ENCODE measurements around the gene PTPRD. TPM values are rescaled to one million over a fixed set of nuclear protein-coding genes. Genes with fewer than 3 reads are reported as not detected.

The PTPRD gene
- total RNA-seq, 1 experiment from 2014 or later, result not detected

- no peak overlapping the region for H3K27ac ChIP-seq (ENCODE audit: low read depth, low read length, poor library complexity, severe bottlenecking)
- H3K4me3 ChIP-seq (ENCODE audit: low read depth, low read length, poor library complexity, severe bottlenecking), result no peak overlapping the region
- intact Hi-C loops (cut with micrococcal nuclease; ENCODE audit: unreplicated experiment), result no loop called here
- no TSS peak for BruUV-seq (replicated peaks)
- DNase-seq (ENCODE audit: low spot score), result no peak
- H3K4me1 ChIP-seq (ENCODE audit: insufficient read depth, low read length, poor library complexity, severe bottlenecking), result no peaks in the 10 kb centered on the region
- H3K27me3 ChIP-seq (replicated peaks; ENCODE audit: insufficient read depth, low read depth, low read length, poor library complexity), result no peaks in the 10 kb centered on the region
- H3K9me3 ChIP-seq (ENCODE audit: low read depth, low read length, poor library complexity, severe bottlenecking), result no peaks in the 10 kb centered on the region
- POLR2A ChIA-PET (ENCODE audit: low non-redundant PET), result no interaction called here
- TF ChIP-seq, protein P1, sequence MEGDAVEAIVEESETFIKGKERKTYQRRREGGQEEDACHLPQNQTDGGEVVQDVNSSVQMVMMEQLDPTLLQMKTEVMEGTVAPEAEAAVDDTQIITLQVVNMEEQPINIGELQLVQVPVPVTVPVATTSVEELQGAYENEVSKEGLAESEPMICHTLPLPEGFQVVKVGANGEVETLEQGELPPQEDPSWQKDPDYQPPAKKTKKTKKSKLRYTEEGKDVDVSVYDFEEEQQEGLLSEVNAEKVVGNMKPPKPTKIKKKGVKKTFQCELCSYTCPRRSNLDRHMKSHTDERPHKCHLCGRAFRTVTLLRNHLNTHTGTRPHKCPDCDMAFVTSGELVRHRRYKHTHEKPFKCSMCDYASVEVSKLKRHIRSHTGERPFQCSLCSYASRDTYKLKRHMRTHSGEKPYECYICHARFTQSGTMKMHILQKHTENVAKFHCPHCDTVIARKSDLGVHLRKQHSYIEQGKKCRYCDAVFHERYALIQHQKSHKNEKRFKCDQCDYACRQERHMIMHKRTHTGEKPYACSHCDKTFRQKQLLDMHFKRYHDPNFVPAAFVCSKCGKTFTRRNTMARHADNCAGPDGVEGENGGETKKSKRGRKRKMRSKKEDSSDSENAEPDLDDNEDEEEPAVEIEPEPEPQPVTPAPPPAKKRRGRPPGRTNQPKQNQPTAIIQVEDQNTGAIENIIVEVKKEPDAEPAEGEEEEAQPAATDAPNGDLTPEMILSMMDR (conservative IDR thresholded peaks at IDR 0.05; ENCODE audit: low read depth, low read length), result no peak
- TF ChIP-seq EZH2 (IDR thresholded peaks at IDR 0.05; ENCODE audit: borderline replicate concordance, low read depth, low read length, poor library complexity, severe bottlenecking), result no peak
- CTCF ChIA-PET, result no interaction called here
- no peaks in the 10 kb centered on the region for H3K36me3 ChIP-seq (ENCODE audit: insufficient read depth, low read length, poor library complexity, severe bottlenecking)
Observed at GRCh38 chr9:9556865-9557803, 1055.7 kb downstream of the PTPRD start.

DNA sequence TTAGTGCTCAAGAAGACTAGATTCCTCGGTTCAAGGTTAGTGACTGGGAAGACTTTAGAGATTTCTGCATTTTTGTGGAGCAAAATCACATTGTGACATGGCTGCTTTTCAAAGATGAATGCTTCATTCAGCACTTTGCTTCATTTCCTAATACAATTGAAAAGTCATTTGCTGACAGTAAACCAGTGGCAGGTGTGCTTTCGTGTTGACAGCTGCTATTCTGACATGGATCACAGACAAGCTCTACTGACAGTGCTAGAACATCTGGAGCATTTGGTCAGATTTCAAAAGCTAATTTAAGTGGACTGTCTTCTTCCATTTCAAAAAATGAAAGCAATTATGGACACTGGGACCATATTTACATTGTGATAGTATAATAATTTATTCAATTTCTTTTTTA lies 1060.1 kb downstream of the PTPRD start:
- H3K9me3 ChIP-seq (ENCODE audit: low read depth, low read length, poor library complexity, severe bottlenecking), result no peaks in the 10 kb centered on the region
- no peak overlapping the region for H3K27ac ChIP-seq (ENCODE audit: low read depth, low read length, poor library complexity, severe bottlenecking)
- CTCF ChIA-PET, result no interaction called here
- TF ChIP-seq, protein P1 (conservative IDR thresholded peaks at IDR 0.05; ENCODE audit: low read depth, low read length), result no peak
- no peak for TF ChIP-seq EZH2 (IDR thresholded peaks at IDR 0.05; ENCODE audit: borderline replicate concordance, low read depth, low read length, poor library complexity, severe bottlenecking)
- POLR2A ChIA-PET (ENCODE audit: low non-redundant PET), result no interaction called here
- no peaks in the 10 kb centered on the region for H3K36me3 ChIP-seq (ENCODE audit: insufficient read depth, low read length, poor library complexity, severe bottlenecking)
- no peak overlapping the region for H3K4me3 ChIP-seq (ENCODE audit: low read depth, low read length, poor library complexity, severe bottlenecking)
- BruUV-seq (replicated peaks), result no TSS peak
- H3K27me3 ChIP-seq (replicated peaks; ENCODE audit: insufficient read depth, low read depth, low read length, poor library complexity), result no peaks in the 10 kb centered on the region
- no peaks in the 10 kb centered on the region for H3K4me1 ChIP-seq (ENCODE audit: insufficient read depth, low read length, poor library complexity, severe bottlenecking)
- intact Hi-C loops (cut with micrococcal nuclease; ENCODE audit: unreplicated experiment), result no loop called here
- no peak for DNase-seq (ENCODE audit: low spot score)

DNA sequence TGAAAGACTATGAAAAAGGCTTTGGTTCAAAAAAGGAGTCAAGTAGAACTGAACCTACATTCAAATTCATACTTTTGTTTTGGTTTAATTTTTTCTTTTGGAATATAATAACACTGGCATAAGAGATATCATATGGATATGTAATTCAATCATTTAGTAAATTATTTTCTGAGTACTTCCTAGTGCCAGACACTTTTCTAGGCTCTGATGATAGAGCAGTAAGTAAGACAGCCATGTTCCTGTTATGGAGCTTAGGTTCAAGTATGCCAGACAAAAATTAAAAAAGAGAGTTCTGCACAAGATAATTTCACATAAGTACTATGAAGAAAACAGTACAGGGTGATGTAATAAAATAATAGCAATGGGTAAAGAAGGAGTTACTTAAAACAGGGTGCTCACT lies 1074.0 kb downstream of the PTPRD start:
- BruUV-seq (replicated peaks), result no TSS peak
- TF ChIP-seq, protein P1 (conservative IDR thresholded peaks at IDR 0.05; ENCODE audit: low read depth, low read length), result no peak
- no peak for TF ChIP-seq EZH2 (IDR thresholded peaks at IDR 0.05; ENCODE audit: borderline replicate concordance, low read depth, low read length, poor library complexity, severe bottlenecking)

More for the DNA sequence above, 1074.0 kb downstream of the PTPRD start:
- Histone ChIP-seq H3K27me3 (replicated peaks; ENCODE audit: insufficient read depth, low read depth, low read length, poor library complexity) (no peaks in the 10 kb centered on the region), H3K9me3 (ENCODE audit: low read depth, low read length, poor library complexity, severe bottlenecking) (no peaks in the 10 kb centered on the region), H3K4me1 (ENCODE audit: insufficient read depth, low read length, poor library complexity, severe bottlenecking) (no peaks in the 10 kb centered on the region), H3K36me3 (ENCODE audit: insufficient read depth, low read length, poor library complexity, severe bottlenecking) (no peaks in the 10 kb centered on the region), H3K4me3 (ENCODE audit: low read depth, low read length, poor library complexity, severe bottlenecking) (no peak overlapping the region), H3K27ac (ENCODE audit: low read depth, low read length, poor library complexity, severe bottlenecking) (no peak overlapping the region)
- intact Hi-C loops (cut with micrococcal nuclease; ENCODE audit: unreplicated experiment), result no loop called here
- DNase-seq (ENCODE audit: low spot score), result no peak
- POLR2A ChIA-PET (ENCODE audit: low non-redundant PET), result no interaction called here
- CTCF ChIA-PET, result no interaction called here
